Calu3 (cell line): ENCODE measurements around the gene SLC23A2. TPM values are rescaled to one million over a fixed set of nuclear protein-coding genes. Genes with fewer than 3 reads are reported as not detected.

Experiments
- BruUV-seq: library from RNA; stranded (reverse); fragments of 400-500 nt; replicated peaks from 2 replicates; lab custom pipeline; 2021; lab: Mats Ljungman, UMichigan
- CTCF ChIA-PET: fragments of 300-600 bp; sonication (Branson Sonifier 250); formaldehyde crosslinking; loops from one replicate; lab custom pipeline; 2022; ENCODE audit warnings: antibody characterized with exemption; lab: Charles Lee
- DNase-seq: peaks from one replicate; pipeline ENCODE4 v3.0.0; 2022
- H3K27ac Mint-ChIP-seq: one replicate; pipeline ENCODE4 v1.8.0; 2022; ENCODE audit warnings: mixed read lengths; ENCODE audit not compliant: unreplicated experiment
- H3K27me3 Mint-ChIP-seq: one replicate; pipeline ENCODE4 v1.8.0; 2022; ENCODE audit warnings: mixed read lengths; ENCODE audit not compliant: unreplicated experiment
- H3K36me3 Mint-ChIP-seq: one replicate; pipeline ENCODE4 v1.8.0; 2022; ENCODE audit warnings: mild to moderate bottlenecking, moderate library complexity, mixed read lengths; ENCODE audit not compliant: insufficient read depth, unreplicated experiment
- H3K4me1 Mint-ChIP-seq: one replicate; pipeline ENCODE4 v1.8.0; 2022; ENCODE audit warnings: mild to moderate bottlenecking, low read depth, mixed read lengths; ENCODE audit not compliant: unreplicated experiment
- H3K4me3 Mint-ChIP-seq: one replicate; pipeline ENCODE4 v1.8.0; 2022; ENCODE audit warnings: mild to moderate bottlenecking, low read depth, moderate library complexity, mixed read lengths; ENCODE audit not compliant: unreplicated experiment
- H3K9me3 Mint-ChIP-seq: one replicate; pipeline ENCODE4 v1.8.0; 2022; ENCODE audit warnings: low read depth, mixed read lengths; ENCODE audit not compliant: unreplicated experiment
- intact Hi-C: fragments of 100-400 bp; cut with micrococcal nuclease; formaldehyde crosslinking; loops from one replicate; pipeline ENCODE4 v1.10.0; 2022; ENCODE audit not compliant: unreplicated experiment
- total RNA-seq: library from RNA; stranded (reverse); gene quantifications from 2 replicates; pipeline ENCODE4 v1.2.3, GENCODE V29; 2022
- TF ChIP-seq, protein P1 (sequence below): fragments of 200-600 bp; IDR thresholded peaks from one replicate; pipeline ENCODE4 v1.8.0; 2022; ENCODE audit warnings: antibody characterized with exemption; ENCODE audit not compliant: unreplicated experiment

The SLC23A2 gene
- total RNA-seq, 1 experiment from 2014 or later, result 14.8 TPM

DNA sequence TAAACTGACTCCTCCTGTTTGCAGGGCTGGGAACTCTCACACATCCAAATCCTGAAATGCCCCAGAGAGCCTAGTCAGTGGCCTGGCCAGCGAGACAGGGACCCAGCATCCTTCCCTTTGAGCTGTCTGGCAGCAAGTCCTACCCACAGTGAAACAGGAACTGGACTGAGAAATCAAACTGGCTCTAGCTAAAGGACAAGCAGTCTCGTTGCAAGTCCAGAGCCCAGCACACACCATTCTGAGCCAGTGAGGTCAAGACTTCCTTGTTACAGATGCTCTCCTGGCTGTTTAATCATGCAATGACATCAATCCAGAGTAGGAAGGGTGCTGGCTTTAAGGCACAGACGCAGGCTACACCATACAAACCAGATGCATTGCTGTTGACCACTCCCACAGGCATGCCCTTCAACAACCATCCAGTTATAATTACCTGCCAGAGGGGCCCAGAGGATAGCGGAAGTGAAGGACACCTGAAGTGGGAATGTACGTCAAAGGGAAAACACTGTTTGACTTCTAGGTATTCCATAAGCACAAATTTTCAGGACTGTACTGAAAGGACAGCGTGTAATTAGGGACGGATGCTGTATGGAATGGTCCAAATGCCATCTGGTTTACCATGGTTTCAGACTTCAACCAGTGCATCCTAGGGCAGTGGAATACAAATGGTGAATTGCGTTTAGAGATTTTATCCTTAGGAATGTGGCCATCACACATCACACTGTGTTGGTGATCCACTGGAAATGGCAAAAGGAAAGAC lies 114.4 kb downstream of the SLC23A2 start:
- Mint-ChIP-seq H3K4me3 (no peak overlapping the region), H3K27ac (no peak overlapping the region), H3K4me1 (no peaks in the 10 kb centered on the region), H3K27me3 (no peaks in the 10 kb centered on the region), H3K36me3 (no peaks in the 10 kb centered on the region), H3K9me3 (no peaks in the 10 kb centered on the region)
- no TSS peak for BruUV-seq
- intact Hi-C loops, result no loop called here
- TF ChIP-seq, protein P1, sequence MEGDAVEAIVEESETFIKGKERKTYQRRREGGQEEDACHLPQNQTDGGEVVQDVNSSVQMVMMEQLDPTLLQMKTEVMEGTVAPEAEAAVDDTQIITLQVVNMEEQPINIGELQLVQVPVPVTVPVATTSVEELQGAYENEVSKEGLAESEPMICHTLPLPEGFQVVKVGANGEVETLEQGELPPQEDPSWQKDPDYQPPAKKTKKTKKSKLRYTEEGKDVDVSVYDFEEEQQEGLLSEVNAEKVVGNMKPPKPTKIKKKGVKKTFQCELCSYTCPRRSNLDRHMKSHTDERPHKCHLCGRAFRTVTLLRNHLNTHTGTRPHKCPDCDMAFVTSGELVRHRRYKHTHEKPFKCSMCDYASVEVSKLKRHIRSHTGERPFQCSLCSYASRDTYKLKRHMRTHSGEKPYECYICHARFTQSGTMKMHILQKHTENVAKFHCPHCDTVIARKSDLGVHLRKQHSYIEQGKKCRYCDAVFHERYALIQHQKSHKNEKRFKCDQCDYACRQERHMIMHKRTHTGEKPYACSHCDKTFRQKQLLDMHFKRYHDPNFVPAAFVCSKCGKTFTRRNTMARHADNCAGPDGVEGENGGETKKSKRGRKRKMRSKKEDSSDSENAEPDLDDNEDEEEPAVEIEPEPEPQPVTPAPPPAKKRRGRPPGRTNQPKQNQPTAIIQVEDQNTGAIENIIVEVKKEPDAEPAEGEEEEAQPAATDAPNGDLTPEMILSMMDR, result no peak
- CTCF ChIA-PET, result no interaction called here
- DNase-seq, result no peak

DNA sequence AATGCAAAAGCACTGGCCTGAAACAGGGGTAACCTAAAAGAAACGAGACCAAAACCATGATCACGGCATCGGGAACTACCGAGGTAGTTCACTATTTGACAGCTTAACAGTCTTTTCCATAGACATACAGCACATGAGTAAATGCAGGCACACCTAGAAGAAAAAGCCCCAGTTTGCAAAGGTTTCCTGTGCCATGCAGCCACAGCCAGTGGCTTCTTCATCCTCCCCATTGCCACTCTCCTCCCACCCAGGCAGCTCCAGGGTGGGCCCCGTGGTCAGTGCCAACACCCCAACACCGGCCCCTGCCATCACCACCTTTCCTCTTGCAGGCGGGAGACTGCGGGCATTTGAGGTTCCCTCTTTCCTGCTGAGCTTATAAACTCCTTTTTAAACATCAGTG lies 115.4 kb downstream of the SLC23A2 start:
- intact Hi-C loops, result no loop called here
- H3K4me1 Mint-ChIP-seq, result no peaks in the 10 kb centered on the region
- H3K27ac Mint-ChIP-seq, result no peak overlapping the region
- H3K36me3 Mint-ChIP-seq, result no peaks in the 10 kb centered on the region
- H3K27me3 Mint-ChIP-seq, result no peaks in the 10 kb centered on the region
- H3K4me3 Mint-ChIP-seq, result no peak overlapping the region
- DNase-seq, result no peak
- H3K9me3 Mint-ChIP-seq, result no peaks in the 10 kb centered on the region
- TF ChIP-seq, protein P1, result no peak
- BruUV-seq, result no TSS peak
- CTCF ChIA-PET, result no interaction called here

DNA sequence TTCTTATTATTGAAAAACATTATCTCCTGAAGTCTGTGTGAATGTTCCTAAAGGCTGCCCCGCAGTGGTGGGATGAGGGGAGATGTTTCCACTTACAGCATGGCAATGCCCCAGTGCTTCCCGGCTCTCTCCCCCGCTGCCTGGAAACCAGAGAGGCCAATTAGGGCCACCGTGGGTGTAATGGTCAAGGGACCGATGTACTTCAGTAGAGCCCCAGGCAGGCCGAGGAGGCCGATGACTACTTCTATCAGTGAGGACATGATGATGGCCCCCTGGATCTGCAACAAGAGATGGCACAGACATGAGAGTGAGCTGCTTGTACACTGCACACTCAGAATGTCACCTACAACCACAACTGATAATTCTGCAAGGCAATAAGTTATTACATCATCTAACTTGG lies 117.8 kb downstream of the SLC23A2 start:
- Mint-ChIP-seq H3K4me1 (no peaks in the 10 kb centered on the region), H3K4me3 (no peak overlapping the region), H3K9me3 (no peaks in the 10 kb centered on the region), H3K36me3 (no peaks in the 10 kb centered on the region), H3K27ac (no peak overlapping the region), H3K27me3 (no peaks in the 10 kb centered on the region)
- intact Hi-C loops, result no loop called here
- CTCF ChIA-PET, result no interaction called here
- BruUV-seq, result no TSS peak
- TF ChIP-seq, protein P1, result no peak
- no peak for DNase-seq

DNA sequence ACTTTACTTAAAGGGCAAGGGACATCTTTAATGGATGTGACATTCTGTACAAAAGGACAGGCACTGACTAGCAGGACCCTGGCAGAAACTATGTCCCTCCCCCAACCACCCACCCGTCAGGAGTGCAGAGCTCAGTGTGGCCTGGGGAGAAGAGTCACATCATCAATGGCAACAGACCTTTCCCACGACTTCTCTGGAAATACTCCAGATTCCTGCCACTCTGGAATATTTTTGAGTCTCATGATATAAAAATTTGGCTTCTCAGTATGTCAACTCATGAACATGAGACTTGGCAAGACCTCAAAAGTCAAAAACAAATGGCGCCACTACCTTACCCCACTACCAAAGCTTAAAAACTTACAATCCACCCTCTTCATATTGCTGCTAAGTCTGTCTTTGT lies 118.3 kb downstream of the SLC23A2 start:
- CTCF ChIA-PET, result no interaction called here
- BruUV-seq, result no TSS peak
- Mint-ChIP-seq H3K4me3 (no peak overlapping the region), H3K27ac (no peak overlapping the region), H3K36me3 (no peaks in the 10 kb centered on the region), H3K4me1 (no peaks in the 10 kb centered on the region), H3K9me3 (no peaks in the 10 kb centered on the region), H3K27me3 (no peaks in the 10 kb centered on the region)
- intact Hi-C loops, result no loop called here
- TF ChIP-seq, protein P1, result no peak
- no peak for DNase-seq
